ENCODE results near the gene TRIM69. TPM values are rescaled to one million over a fixed set of nuclear protein-coding genes. Genes with fewer than 3 reads are reported as not detected.

The TRIM69 gene
- total RNA-seq, 1 experiment from 2014 or later: 16.7 TPM

GRCh38 chr15:44734839-44735481 lies 1.4 kb upstream of the TRIM69 start:
- H3K4me1 ChIP-seq (ENCODE audit: control insufficient read depth, insufficient read depth, low read length): peaks cover 31% of the 10 kb centered on the region
- DNase-seq (ENCODE audit: low read depth, low spot score) (no peak), ATAC-seq (no peak)
- no peaks in the 10 kb centered on the region for H3K9me3 ChIP-seq (ENCODE audit: control insufficient read depth, insufficient read depth, low read depth, low read length)
- no peaks in the 10 kb centered on the region for H3K27me3 ChIP-seq (ENCODE audit: control insufficient read depth, insufficient read depth, low read length)
- POLR2A ChIA-PET: interaction anchor here (0.6 kb wide), 1 partner anchor 8 kb away, joined by 4 read pairs; no protein-coding TSS in a partner anchor
- H3K36me3 ChIP-seq (ENCODE audit: control insufficient read depth, insufficient read depth, low read length): no peaks in the 10 kb centered on the region
- TF ChIP-seq POLR2AphosphoS5 (IDR thresholded peaks at IDR 0.05; ENCODE audit: low read depth, low read length): no peak
- TF ChIP-seq SIN3A (IDR thresholded peaks at IDR 0.05; ENCODE audit: borderline replicate concordance, insufficient read depth, low read depth, low read length): no peak
- no peak for TF ChIP-seq CTCF (IDR thresholded peaks at IDR 0.05)
- no peak for TF ChIP-seq REST (IDR thresholded peaks at IDR 0.05; ENCODE audit: insufficient read depth in 1 of 2, low read depth in 2 of 2, low read length in 1 of 2)
- no peak for TF ChIP-seq TCF7L2 (IDR thresholded peaks at IDR 0.05; ENCODE audit: low read depth, low read length)
- H3K4me3 ChIP-seq (ENCODE audit: low read depth in 2 of 2, low read length in 2 of 2): no peak overlapping the region; a peak in 1 of 4 replicates
- intact Hi-C loops (cut with micrococcal nuclease; ENCODE audit: unreplicated experiment): loop anchor here (5.0 to 10.0 kb wide), 2 partner anchors 73 to 140 kb away; partner anchors contain the start of gene SPG11
- BruUV-seq (replicated peaks): no TSS peak
- in situ Hi-C loops (cut with HindIII; ENCODE audit: low pct_unique_long_range_greater_than_20kb, low sequenced_read_pairs): no loop called here
- peak overlapping the region; percentile 54 for H3K27ac ChIP-seq (ENCODE audit: low read length)
- CTCF ChIA-PET: interaction anchor here (0.6 to 4.8 kb wide), 5 partner anchors 13 to 143 kb away, joined by 3 to 51 read pairs (median 6); partner anchors contain the start of genes B2M, PATL2 and SPG11

GRCh38 chr15:44735482-44736180 lies 697 bp upstream of the TRIM69 start:
- peak; percentile 71 for ATAC-seq
- Histone ChIP-seq H3K27ac (ENCODE audit: low read length) (peak overlapping the region; percentile 54), H3K36me3 (ENCODE audit: control insufficient read depth, insufficient read depth, low read length) (no peaks in the 10 kb centered on the region), H3K27me3 (ENCODE audit: control insufficient read depth, insufficient read depth, low read length) (no peaks in the 10 kb centered on the region), H3K4me3 (ENCODE audit: low read depth in 2 of 2, low read length in 2 of 2) (no peak overlapping the region; a peak in 1 of 4 replicates), H3K9me3 (ENCODE audit: control insufficient read depth, insufficient read depth, low read depth, low read length) (no peaks in the 10 kb centered on the region), H3K4me1 (ENCODE audit: control insufficient read depth, insufficient read depth, low read length) (peaks cover 26% of the 10 kb centered on the region)
- POLR2A ChIA-PET: interaction anchor here (0.6 kb wide), 1 partner anchor 9 kb away, joined by 4 read pairs; no protein-coding TSS in a partner anchor
- no TSS peak for BruUV-seq (replicated peaks)
- CTCF ChIA-PET: interaction anchor here (0.6 to 4.8 kb wide), 6 partner anchors 13 to 151 kb away, joined by 3 to 51 read pairs (median 6); partner anchors contain the start of genes B2M, PATL2 and SPG11
- no peak for TF ChIP-seq REST (IDR thresholded peaks at IDR 0.05; ENCODE audit: insufficient read depth in 1 of 2, low read depth in 2 of 2, low read length in 1 of 2)
- intact Hi-C loops (cut with micrococcal nuclease; ENCODE audit: unreplicated experiment) (loop anchor here (5.0 to 10.0 kb wide), 2 partner anchors 73 to 141 kb away; partner anchors contain the start of gene SPG11), in situ Hi-C loops (cut with HindIII; ENCODE audit: low pct_unique_long_range_greater_than_20kb, low sequenced_read_pairs) (no loop called here)
- DNase-seq (ENCODE audit: low read depth, low spot score): no peak
